Left ventricle myocardium inferior (tissue), 1 donor: ENCODE results near the gene SNX32. TPM values are rescaled to one million over a fixed set of nuclear protein-coding genes. Genes with fewer than 3 reads are reported as not detected.

Source experiments
- DNase-seq: peaks from one replicate; pipeline ENCODE4 v3.0.0-alpha.2; 2020
- H3K27ac ChIP-seq: fragments of 200-600 bp; replicated peaks from 2 replicates; pipeline ENCODE4 v1.8.0; 2021
- H3K27me3 ChIP-seq: fragments of 200-600 bp; 2 replicates; pipeline ENCODE4 v1.8.0; 2021; ENCODE audit warnings: low read depth
- H3K36me3 ChIP-seq: fragments of 200-600 bp; 2 replicates; pipeline ENCODE4 v1.8.0; 2021
- H3K4me1 ChIP-seq: fragments of 200-600 bp; 2 replicates; pipeline ENCODE4 v1.8.0; 2021
- H3K4me3 ChIP-seq: fragments of 200-600 bp; 2 replicates; pipeline ENCODE4 v1.8.0; 2021; ENCODE audit warnings: mild to moderate bottlenecking, moderate library complexity
- H3K9me3 ChIP-seq: fragments of 200-600 bp; replicated peaks from 2 replicates; pipeline ENCODE4 v1.8.0; 2021
- intact Hi-C: fragments of 100-400 bp; cut with micrococcal nuclease; formaldehyde crosslinking; loops from one replicate; pipeline ENCODE4 v1.11.0; 2022
- total RNA-seq: library from RNA; stranded (reverse); fragmentation: NEBNext Ultra II Directional; extraction: Animal tissue kit (Norgen Biotek cat#: 25700); gene quantifications from one replicate; pipeline ENCODE4 v1.2.1, GENCODE V29; 2021
- TF ChIP-seq, protein P1 (sequence below): fragments of 200-600 bp; IDR thresholded peaks from 2 replicates; pipeline ENCODE4 v1.8.0; 2021; ENCODE audit warnings: antibody characterized with exemption, mild to moderate bottlenecking, borderline replicate concordance
- donor health status: DM: no; HTN: yes; CAD: no; lungs with severe emphysema.

SNX32 gene
- total RNA-seq, 1 donor from 2014 or later: not detected

DNA sequence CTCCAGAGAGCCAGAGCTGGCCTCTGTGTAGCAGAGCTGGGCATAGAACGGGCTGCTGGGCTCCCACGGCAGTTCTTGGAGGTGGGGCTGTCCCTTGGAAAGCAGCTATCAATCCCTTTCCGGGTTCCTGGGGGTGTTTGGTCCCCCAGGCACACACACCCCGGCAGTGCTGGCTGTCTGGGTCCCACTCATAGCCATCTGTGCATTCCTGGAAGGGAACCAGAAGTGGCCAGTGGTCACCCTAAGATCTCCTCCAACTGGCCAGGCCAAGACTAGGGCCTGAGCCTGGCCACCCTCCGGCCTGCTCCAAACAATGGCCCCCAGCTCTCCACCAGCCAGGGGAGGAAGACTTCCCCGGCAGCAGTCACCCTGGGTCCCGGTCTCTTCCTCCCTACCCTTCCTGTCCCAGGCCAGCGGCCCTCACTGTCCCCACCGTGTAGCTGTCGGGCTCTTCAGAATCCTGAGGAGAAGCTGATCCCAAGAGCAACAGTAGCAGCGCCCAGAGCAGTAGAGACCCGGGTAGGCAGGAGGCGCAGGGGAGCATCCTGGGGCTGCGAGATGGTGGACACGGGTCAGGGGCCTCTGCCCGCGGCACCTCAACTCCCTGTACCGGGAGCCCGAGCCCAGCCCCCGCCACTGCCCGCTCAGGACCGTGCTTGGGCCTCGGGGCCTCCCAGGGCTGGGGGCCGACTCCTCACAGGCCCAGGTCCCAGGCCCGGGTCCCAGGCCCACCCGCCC, 38.2 kb downstream of the SNX32 start:
- intact Hi-C loops: no loop called here
- TF ChIP-seq, protein P1, sequence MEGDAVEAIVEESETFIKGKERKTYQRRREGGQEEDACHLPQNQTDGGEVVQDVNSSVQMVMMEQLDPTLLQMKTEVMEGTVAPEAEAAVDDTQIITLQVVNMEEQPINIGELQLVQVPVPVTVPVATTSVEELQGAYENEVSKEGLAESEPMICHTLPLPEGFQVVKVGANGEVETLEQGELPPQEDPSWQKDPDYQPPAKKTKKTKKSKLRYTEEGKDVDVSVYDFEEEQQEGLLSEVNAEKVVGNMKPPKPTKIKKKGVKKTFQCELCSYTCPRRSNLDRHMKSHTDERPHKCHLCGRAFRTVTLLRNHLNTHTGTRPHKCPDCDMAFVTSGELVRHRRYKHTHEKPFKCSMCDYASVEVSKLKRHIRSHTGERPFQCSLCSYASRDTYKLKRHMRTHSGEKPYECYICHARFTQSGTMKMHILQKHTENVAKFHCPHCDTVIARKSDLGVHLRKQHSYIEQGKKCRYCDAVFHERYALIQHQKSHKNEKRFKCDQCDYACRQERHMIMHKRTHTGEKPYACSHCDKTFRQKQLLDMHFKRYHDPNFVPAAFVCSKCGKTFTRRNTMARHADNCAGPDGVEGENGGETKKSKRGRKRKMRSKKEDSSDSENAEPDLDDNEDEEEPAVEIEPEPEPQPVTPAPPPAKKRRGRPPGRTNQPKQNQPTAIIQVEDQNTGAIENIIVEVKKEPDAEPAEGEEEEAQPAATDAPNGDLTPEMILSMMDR: peak; percentile 34
- Histone ChIP-seq H3K36me3 (peaks cover 24% of the 10 kb centered on the region), H3K9me3 (no peaks in the 10 kb centered on the region), H3K4me3 (peak overlapping the region; percentile 76), H3K4me1 (peaks cover 54% of the 10 kb centered on the region), H3K27me3 (no peaks in the 10 kb centered on the region), H3K27ac (peak overlapping the region; percentile 98)
- DNase-seq: peak; percentile 48

GRCh38 chr11:65872586-65873317, 39.0 kb downstream of the SNX32 start, which contains the start of gene EFEMP2:
EFEMP2 (minus strand) TSS chr11:65872800; CDS start chr11:65872354, 446 bp downstream.
- intact Hi-C loops: no loop called here

GRCh38 chr11:65873318-65874156, 39.8 kb downstream of the SNX32 start:
- Histone ChIP-seq H3K9me3 (no peaks in the 10 kb centered on the region), H3K27ac (peak overlapping the region; percentile 98), H3K27me3 (no peaks in the 10 kb centered on the region), H3K4me1 (peaks cover 44% of the 10 kb centered on the region), H3K4me3 (peak overlapping the region; percentile 76), H3K36me3 (peaks cover 9% of the 10 kb centered on the region)
- TF ChIP-seq, protein P1: no peak
- intact Hi-C loops: no loop called here
- DNase-seq: peak; percentile 96

More at GRCh38 chr11:65872586-65873317, 39.0 kb downstream of the SNX32 start, which contains the start of gene EFEMP2:
- Histone ChIP-seq H3K36me3 (peaks cover 17% of the 10 kb centered on the region), H3K9me3 (no peaks in the 10 kb centered on the region), H3K4me3 (peak within 1 kb of the TSS; percentile 76), H3K27ac (peak within 1 kb of the TSS; percentile 98), H3K27me3 (no peaks in the 10 kb centered on the region), H3K4me1 (peaks cover 48% of the 10 kb centered on the region)
- TF ChIP-seq, protein P1: no peak
- DNase-seq: peak; percentile 61

GRCh38 chr11:65879617-65880016, 45.9 kb downstream of the SNX32 start, which contains the start of gene CTSW:
CTSW (plus strand) TSS chr11:65879837; CDS start chr11:65879855, 18 bp downstream.
- H3K27ac ChIP-seq: no peak within 1 kb of the TSS
- peaks cover 25% of the 10 kb centered on the region for H3K36me3 ChIP-seq
- intact Hi-C loops: loop anchor here (10.0 kb wide), 1 partner anchor 115 kb away; no protein-coding TSS in a partner anchor
- H3K27me3 ChIP-seq: no peaks in the 10 kb centered on the region
- no peaks in the 10 kb centered on the region for H3K9me3 ChIP-seq
- peaks cover 6% of the 10 kb centered on the region for H3K4me1 ChIP-seq
- H3K4me3 ChIP-seq: no peak within 1 kb of the TSS
- no peak for DNase-seq
- TF ChIP-seq, protein P1: no peak

DNA sequence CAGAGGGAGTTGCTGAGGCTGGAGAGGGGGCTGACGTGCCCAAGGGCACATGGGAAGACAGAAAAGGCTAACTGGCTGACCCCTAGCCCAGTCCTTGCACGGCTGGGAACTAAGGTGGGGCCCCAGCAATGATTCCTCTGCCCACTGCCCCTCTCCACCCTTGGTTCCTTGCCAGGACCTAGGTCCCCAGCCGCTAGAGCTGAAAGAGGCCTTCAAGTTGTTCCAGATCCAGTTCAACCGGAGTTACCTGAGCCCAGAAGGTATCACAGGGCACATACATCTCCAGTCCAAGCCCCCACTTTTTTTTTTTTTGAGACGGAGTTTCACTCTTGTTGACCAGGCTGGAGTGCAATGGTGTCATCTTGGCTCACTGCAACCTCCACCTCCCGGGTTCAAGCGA, 46.3 kb downstream of the SNX32 start:
- TF ChIP-seq, protein P1: no peak

More for the DNA sequence above, 46.3 kb downstream of the SNX32 start:
- no peak for DNase-seq
- no peak overlapping the region for H3K4me3 ChIP-seq
- no peak overlapping the region for H3K27ac ChIP-seq
- H3K36me3 ChIP-seq: peaks cover 25% of the 10 kb centered on the region
- peaks cover 10% of the 10 kb centered on the region for H3K4me1 ChIP-seq
- H3K27me3 ChIP-seq: no peaks in the 10 kb centered on the region
- no peaks in the 10 kb centered on the region for H3K9me3 ChIP-seq
- intact Hi-C loops: loop anchor here (10.0 kb wide), 1 partner anchor 115 kb away; no protein-coding TSS in a partner anchor
